ENCODE results near the gene MTRF1.
"Not testable (repeated sequence)": the region's sequence is repeated elsewhere in the genome, so short reads cannot be mapped to it uniquely, and the experiment has no call there.

Gene MTRF1

DNA sequence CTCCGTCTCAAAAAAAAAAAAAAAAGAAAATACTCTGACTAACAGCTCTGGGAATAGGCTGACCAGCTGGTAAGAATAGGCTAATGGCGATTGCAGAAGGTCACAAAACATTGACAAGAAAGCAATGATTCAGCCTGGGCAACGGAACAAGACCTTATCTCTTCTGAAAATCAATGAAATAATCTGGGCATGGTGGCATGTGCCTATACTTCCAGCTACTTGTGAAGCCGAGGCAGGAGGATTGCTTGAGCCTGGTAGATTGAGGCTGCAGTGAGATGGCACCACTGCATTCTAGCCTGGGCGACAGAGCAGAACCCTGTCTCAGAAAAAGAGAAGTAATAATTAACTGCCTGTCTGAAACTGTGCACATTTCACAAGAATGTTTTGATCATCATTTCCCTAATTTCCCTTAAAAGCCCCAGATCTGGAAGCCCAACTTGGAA is 18.8 kb upstream of the MTRF1 start:
- no peak for DNase-seq (ENCODE audit: low read depth in 2 of 2)

DNA sequence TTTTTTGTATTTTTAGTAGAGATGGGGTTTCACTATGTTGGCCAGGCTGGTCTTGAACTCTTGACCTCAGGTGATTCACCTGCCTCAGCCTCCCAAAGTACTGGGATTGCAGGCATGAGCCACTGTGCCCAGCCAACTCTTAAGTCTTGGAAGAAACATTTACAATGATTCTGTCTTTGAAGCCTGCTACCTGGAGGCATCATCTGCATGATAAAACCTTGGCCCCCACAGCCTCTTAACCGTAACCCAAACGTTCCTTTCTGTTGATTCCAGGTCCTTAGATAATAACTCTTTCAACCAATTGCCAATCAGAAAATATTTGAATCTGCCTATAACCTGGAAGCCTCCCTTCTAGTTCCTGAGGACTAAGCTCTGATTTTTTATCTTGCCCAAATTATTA is 15.8 kb upstream of the MTRF1 start:
- not testable (repeated sequence) for DNase-seq (ENCODE audit: low read depth in 2 of 2)

- DNase-seq (ENCODE audit: low read depth in 2 of 2) = no peak
These were observed 13.4 kb upstream of the MTRF1 start for GRCh38 chr13:41276824-41277223.

- no peak for DNase-seq (ENCODE audit: low read depth in 2 of 2)
These were observed 11.5 kb upstream of the MTRF1 start for GRCh38 chr13:41274881-41275280.

GRCh38 chr13:41273831-41274441 is 10.6 kb upstream of the MTRF1 start:
- DNase-seq (ENCODE audit: low read depth in 2 of 2) = no peak

GRCh38 chr13:41271456-41272285 is 8.3 kb upstream of the MTRF1 start:
- DNase-seq (ENCODE audit: low read depth in 2 of 2) = no peak

DNA sequence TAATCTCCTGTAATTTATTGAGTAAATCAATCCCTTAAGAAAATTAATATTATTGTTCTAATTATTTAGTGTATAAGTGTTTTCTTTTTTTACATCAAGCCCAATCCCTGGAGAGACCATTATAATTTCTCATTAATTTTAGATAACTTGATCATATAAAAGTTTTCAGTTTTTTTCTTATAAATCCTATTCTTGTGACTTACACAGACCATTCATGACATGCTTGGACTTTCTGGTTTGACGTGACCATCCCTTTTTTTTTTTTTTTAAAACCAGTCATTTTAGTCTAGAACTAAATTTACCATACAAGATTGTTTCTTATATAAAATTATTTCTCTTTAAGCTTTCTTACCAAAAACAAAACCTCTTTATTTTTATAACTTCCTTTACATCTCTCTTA is 5.4 kb upstream of the MTRF1 start:
- DNase-seq (ENCODE audit: low read depth in 2 of 2) = no peak

DNA sequence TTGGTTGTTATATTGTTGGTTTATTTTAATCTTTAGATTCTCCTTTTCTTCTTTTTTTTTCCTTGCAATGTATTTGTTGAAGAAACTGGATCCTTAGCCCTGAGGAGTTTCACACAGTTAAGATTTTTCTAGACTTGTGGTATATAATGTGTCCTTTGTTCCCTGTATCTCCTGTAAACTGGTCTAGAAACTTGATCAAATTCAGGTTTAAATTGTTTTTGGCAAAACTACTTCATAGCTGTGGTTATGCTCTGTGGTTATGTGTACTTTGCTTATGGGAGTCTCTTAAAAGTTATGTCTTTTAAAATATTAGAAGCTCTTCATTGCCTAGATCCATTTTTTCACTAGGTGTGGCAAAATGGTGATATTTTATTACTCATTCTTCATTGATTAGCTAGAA is 3.7 kb upstream of the MTRF1 start:
- no peak for DNase-seq (ENCODE audit: low read depth in 2 of 2)

GRCh38 chr13:41259875-41260501 is 3.4 kb downstream of the MTRF1 start:
- no peak for DNase-seq (ENCODE audit: low read depth in 2 of 2)

DNA sequence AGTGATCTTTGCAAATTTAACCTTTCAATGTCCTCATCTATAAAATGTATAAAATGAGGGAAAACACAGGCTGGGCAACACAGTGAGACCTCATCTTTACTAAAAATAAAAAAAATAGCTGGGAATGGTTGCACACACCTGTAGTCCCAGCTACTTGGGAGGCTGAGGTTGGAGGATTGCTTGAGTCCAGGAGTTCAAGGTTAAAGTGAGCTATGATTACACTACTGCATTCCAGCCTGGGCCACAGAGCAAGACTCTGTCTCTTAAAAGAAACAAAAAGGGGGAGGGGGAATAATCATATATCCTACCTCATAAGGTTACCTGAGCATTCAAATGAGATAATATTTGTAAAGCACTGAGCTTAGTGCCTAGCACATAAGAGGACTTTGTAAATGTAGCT is 5.8 kb downstream of the MTRF1 start:
- DNase-seq (ENCODE audit: low read depth in 2 of 2) = no peak

- no peak for DNase-seq (ENCODE audit: low read depth in 2 of 2)
These were observed 8.5 kb downstream of the MTRF1 start for GRCh38 chr13:41254902-41255301.

DNA sequence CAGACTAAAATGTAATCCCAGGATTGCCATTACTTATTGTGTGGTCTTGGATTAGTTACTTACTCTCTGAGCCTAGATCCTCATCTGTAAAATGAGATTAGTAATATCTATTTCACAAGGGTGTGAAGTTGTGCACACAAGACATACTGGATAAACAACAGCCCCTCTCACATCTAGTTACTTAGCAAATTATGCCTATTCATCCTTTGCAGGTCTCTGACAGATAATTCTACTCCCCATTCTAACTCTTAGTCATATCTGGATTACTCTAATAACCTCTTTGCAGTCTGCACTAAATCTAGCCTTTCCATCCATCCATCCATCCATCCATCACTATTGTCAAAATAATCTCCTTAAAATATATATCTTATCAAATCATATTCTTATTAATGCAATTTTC is 12.4 kb downstream of the MTRF1 start:
- no peak for DNase-seq (ENCODE audit: low read depth in 2 of 2)

DNA sequence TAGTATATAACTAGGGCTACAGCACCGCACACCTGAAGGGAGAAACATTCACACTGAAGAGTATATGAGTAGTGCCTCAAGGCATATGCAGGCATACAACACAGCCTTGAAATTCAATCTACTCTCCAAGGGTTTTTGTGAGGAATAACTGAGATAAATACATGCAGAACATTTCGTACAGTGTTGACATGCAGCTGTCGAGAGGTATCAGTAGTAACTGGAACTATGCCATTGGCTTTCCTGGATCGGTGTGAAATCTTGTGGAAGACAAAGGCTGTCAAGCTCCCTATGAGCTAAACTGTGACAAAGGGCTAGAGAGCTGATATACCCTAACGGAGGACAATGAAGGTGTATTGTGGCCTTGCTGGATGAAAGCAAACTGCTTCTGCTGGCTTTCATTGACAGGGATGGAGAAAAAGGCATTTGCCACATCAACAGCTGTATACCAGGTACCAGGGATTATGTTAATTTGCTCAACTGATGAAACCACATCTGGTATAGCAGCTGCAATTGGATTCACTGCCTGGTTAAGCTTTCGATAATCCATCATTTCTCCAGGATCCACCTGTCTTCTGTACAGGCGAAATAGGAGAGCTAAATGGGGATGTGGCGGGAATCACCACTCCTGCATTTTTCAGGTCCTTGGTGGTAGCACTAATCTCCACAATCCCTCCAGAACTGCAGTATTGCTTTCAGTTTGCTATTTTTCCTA is 16.3 kb downstream of the MTRF1 start:
- DNase-seq (ENCODE audit: low read depth in 2 of 2) = no peak

- no peak for DNase-seq (ENCODE audit: low read depth in 2 of 2)
These were observed 18.8 kb downstream of the MTRF1 start for GRCh38 chr13:41244556-41244955.

- DNase-seq (ENCODE audit: low read depth in 2 of 2) = no peak
These were observed 21.8 kb downstream of the MTRF1 start for GRCh38 chr13:41241626-41242025.

DNA sequence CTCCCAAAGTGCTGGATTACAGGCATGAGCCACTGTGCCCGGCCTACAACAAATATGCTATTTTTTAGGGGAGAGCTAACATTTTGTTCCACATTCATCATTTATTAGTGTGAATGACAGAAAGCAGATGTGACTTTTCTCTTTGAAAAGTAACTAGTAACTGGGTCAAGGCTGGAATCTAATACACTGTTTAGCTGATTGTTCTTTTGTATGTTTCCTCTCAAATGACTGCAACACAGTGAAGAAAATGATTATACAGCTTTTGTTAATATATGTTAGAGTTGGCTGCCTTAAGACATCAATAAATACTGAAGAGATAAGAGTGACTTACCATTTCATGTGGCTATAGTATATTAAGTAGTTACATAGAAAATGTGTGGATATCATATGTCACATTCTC is 27.0 kb downstream of the MTRF1 start:
- DNase-seq (ENCODE audit: low read depth in 2 of 2) = no peak

DNA sequence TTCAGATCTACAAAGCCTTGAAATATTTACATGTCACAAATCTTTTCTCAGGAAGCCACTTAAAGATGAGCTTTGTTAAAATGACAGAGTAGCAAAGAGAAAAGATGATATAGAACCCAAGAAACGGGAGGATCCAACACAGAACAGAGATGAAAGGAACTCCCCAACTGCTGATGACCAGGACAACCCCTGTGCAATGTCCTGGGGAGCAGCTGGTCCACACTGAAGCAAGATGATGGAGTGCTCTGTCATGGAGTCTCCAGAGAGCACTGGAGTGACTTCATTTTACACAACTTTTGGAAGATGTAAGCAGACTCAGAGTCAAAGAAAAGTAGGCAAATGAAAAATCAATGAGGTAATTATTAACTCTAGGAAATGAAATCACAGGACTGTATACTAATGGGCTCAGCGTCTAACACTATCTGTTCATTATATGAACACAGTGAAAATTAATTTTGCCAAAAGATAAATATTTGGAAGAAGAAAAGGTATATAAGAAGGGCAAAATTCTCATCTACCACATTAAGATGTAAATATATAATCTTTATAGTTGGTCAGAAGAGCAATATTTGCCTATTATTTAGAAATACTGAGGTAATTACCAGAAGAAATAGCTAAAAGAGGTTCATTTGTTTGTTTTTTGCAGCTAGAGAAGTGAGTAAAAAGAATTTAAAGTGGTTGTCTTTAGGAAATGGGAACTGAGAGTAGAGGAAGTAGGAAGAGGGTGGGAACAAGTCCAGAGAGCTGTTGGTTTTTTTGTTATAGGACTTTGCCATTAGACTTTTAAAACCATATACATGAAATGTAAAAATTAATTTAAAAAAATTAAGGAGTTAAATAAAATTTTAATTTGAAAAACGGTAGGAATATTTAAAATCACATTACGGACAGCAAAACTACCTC is 30.5 kb downstream of the MTRF1 start:
- no peak for DNase-seq (ENCODE audit: low read depth in 2 of 2)

GRCh38 chr13:41231786-41232185 is 31.6 kb downstream of the MTRF1 start:
- DNase-seq (ENCODE audit: low read depth in 2 of 2) = no peak

DNA sequence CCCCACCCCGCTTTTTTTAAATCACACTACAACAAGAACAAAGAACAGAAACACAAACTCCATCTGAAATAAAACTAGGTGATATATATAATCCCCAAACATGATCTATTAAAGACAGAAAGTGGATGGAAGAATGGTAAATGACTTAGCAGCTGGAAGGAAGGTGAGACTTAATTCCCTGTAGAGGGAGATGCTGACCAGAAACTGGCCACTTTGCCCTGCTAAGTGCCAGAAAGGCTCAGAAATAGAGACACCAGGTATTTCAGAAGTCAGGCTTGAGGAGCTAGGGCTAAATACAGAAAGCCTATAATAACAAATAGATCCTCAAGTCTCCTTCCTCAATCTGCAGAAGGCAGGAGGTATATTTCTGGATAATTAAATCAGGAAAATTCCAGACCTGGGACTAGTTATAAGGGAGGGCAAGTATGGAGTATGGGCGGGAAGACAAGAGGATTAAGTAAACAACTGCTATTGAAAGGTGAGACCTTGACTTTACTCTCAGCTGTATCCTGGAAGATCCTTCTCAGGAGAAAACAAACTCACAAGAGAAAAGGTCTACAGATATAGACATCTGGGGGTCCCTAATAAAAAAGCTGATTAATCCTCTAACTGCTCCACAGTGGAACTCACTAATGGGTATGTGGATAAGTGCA is 32.2 kb downstream of the MTRF1 start:
- DNase-seq (ENCODE audit: low read depth in 2 of 2) = no peak

GRCh38 chr13:41229356-41229755 is 34.0 kb downstream of the MTRF1 start:
- no peak for DNase-seq (ENCODE audit: low read depth in 2 of 2)
